Karpas-422 (cell line): ENCODE data around the gene SCYGR6. TPM values are rescaled to one million over a fixed set of nuclear protein-coding genes. Genes with fewer than 3 reads are reported as not detected.
"Not testable (repeated sequence)": the region's sequence is repeated elsewhere in the genome, so short reads cannot be mapped to it uniquely, and the experiment has no call there.

Source experiments
- DNase-seq: peaks from one replicate; pipeline ENCODE4 v3.0.0-alpha.2; 2015
- H2AFZ ChIP-seq: fragments of 200-600 bp; sonication (generic); 2 replicates; pipeline ENCODE4 v1.6.1; 2014; ENCODE audit warnings: antibody characterized with exemption, low read length, mixed read lengths
- H3K27ac ChIP-seq: fragments of 200-600 bp; sonication (generic); 2 replicates; pipeline ENCODE4 v1.5.1; 2014; ENCODE audit warnings: mild to moderate bottlenecking, low read length, moderate library complexity
- H3K27me3 ChIP-seq: fragments of 200-600 bp; sonication (generic); 2 replicates; pipeline ENCODE4 v1.6.1; 2014; ENCODE audit warnings: low read length, mixed read lengths
- H3K36me3 ChIP-seq: fragments of 200-600 bp; sonication (generic); 2 replicates; pipeline ENCODE4 v1.6.1; 2014; ENCODE audit warnings: low read length, mixed read lengths; ENCODE audit not compliant: insufficient read depth
- H3K4me1 ChIP-seq: fragments of 200-600 bp; sonication (generic); 2 replicates; pipeline ENCODE4 v1.6.1; 2014; ENCODE audit warnings: mild to moderate bottlenecking, low read length, mixed read lengths
- H3K4me2 ChIP-seq: fragments of 200-600 bp; sonication (generic); 2 replicates; pipeline ENCODE4 v1.6.1; 2014; ENCODE audit warnings: low read length, low read depth, mild to moderate bottlenecking; ENCODE audit not compliant: poor library complexity, severe bottlenecking
- H3K4me3 ChIP-seq: fragments of 200-600 bp; sonication (generic); 2 replicates; pipeline ENCODE4 v1.5.1; 2014; ENCODE audit warnings: mild to moderate bottlenecking, antibody characterized with exemption, low read length, mixed read lengths
- H3K79me2 ChIP-seq: fragments of 200-600 bp; sonication (generic); 2 replicates; pipeline ENCODE4 v1.6.1; 2014; ENCODE audit warnings: mild to moderate bottlenecking, low read length, mixed read lengths
- H3K9ac ChIP-seq: fragments of 200-600 bp; sonication (generic); 2 replicates; pipeline ENCODE4 v1.6.0; 2014; ENCODE audit warnings: low read length
- H3K9me2 ChIP-seq: fragments of 200-600 bp; sonication (generic), shearing (Covaris generic); replicated peaks from 2 replicates; pipeline ENCODE4 v1.6.0; 2014; ENCODE audit warnings: mild to moderate bottlenecking, low read length, moderate library complexity; ENCODE audit not compliant: insufficient read depth
- H3K9me3 ChIP-seq: fragments of 300-700, 200-600 bp; sonication (generic); 2 replicates; pipeline ENCODE4 v1.6.1; 2014; ENCODE audit warnings: low read length, mixed read lengths
- H4K20me1 ChIP-seq: fragments of 200-600 bp; sonication (generic); 2 replicates; pipeline ENCODE4 v1.6.1; 2014; ENCODE audit warnings: mild to moderate bottlenecking, antibody characterized with exemption, low read length, low read depth; ENCODE audit not compliant: insufficient read depth
- total RNA-seq: library from RNA; depleted of rRNA; stranded (reverse); fragments of >200 nt; shearing (Covaris generic); gene quantifications from 2 replicates; pipeline ENCODE4 v1.2.3, GENCODE V29; 2014; ENCODE audit warnings: low replicate concordance

SCYGR6 gene
- total RNA-seq, 1 experiment from 2014 or later, result not detected

DNA sequence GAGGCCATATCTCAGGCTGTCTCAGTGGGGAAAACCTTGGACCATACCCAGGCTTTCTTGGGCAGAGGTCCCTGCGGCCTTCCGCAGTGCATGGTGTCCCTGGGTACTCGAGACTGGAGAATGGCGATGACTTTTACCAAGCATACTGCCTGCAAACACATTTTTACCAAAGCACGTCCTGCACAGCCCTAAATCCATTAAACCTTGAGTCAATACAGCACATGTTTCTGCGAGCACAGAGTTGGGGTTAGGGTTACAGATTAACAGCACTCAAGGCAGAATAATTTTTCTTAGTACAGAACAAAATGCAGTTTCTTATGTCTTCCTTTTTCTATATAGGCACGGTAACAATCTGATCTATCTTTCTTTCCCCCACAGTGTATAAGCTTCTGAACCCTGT, 1.7 kb downstream of the SCYGR6 start:
- not testable (repeated sequence) for H3K9me3 ChIP-seq, H3K36me3 ChIP-seq, H3K9ac ChIP-seq, DNase-seq, H3K4me2 ChIP-seq, H3K27me3 ChIP-seq, H3K4me3 ChIP-seq, H4K20me1 ChIP-seq, H3K4me1 ChIP-seq, H2AFZ ChIP-seq, H3K9me2 ChIP-seq, H3K27ac ChIP-seq, H3K79me2 ChIP-seq

DNA sequence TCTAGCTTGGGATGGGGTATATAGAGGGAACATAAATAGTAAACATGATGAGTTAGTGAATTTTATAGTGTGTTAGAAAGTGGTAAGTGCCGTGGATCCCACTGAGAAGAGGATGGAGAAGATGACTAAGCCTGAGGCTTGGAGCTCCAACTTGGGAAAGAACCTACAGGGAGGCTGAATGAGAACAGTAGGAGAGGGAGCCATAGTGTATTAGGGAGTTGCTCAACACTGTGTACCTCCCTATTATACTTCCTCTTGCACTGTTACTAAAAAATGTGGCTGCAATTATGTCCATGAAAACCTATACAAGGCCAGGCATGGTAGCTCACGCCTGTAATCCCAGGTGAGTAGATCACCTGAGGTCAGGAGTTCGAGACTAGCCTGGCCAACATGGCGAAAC, 3.9 kb downstream of the SCYGR6 start:
- Histone ChIP-seq H3K36me3 (no peaks in the 10 kb centered on the region), H3K9me3 (no peaks in the 10 kb centered on the region), H3K79me2 (no peaks in the 10 kb centered on the region), H4K20me1 (no peaks in the 10 kb centered on the region), H3K27ac (no peak overlapping the region), H3K9ac (no peak overlapping the region), H3K9me2 (no peaks in the 10 kb centered on the region), H3K4me2 (no peak overlapping the region), H2AFZ (no peak overlapping the region), H3K27me3 (no peaks in the 10 kb centered on the region), H3K4me1 (no peaks in the 10 kb centered on the region), H3K4me3 (no peak overlapping the region)
- DNase-seq, result no peak

DNA sequence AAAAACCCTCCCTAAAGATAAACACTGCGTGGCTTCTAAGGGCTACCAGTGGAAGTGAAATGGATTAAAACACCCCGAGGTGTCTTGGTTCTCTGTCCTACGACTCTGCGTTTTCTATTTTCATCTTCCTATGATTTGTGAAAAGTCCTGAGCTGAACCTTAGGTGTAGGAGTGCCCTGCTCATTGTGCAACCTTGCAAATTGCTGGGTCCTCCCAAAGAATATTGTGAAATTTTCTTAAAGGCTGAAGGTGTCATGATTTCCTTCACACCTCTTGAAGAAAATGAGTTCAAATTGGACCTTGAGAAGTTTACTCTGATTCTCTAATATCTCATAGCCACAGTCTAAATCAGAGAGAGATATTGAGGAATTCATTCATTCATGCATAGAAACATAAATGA, 4.9 kb downstream of the SCYGR6 start:
- Histone ChIP-seq H3K9me2 (no peaks in the 10 kb centered on the region), H3K27ac (no peak overlapping the region), H4K20me1 (no peaks in the 10 kb centered on the region), H3K4me2 (no peak overlapping the region), H3K4me3 (no peak overlapping the region), H3K79me2 (no peaks in the 10 kb centered on the region), H3K4me1 (no peaks in the 10 kb centered on the region), H3K36me3 (no peaks in the 10 kb centered on the region), H2AFZ (no peak overlapping the region), H3K27me3 (no peaks in the 10 kb centered on the region), H3K9ac (no peak overlapping the region), H3K9me3 (no peaks in the 10 kb centered on the region)
- no peak for DNase-seq

DNA sequence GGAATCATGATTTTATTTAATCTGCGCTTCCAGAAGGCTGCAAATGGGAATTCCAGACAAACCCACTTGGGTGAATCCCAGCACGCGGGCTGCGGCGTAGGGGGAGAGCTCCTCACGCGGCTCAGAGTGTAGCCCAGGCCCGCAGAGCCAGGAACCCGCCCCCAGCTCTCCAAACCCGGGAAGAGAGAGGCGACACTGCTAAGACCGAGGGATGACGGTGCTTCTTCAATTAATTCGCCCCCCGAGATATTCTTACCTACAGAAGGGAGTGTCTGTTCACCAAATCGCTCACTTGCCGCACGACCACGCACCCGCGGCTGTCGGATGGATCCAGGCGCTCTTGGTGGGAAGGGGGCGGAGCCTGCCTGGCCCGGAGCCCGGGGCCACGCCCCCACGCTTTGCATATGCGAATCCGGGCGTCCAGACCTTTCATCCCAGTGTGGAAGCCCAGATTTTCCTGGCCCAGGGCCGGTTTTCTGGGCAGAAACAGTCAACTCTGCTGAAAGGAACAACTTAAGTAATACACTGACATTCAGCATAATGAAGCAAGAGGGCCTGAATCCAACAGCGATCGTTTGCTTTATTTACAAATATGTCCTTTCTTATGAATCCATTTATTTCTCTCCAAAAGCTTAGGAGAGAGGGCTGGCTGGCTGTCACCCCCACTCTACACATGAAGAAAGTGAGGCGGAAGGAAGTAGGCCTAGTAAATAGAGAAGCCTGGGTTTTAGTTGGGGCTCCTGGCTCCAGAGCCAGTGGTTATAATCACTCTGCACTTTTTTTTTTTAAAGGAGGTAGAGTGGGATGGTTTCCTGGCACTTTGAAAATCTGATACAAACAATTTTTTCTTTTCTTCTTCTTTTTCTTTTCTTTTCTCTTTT, 6.6 kb downstream of the SCYGR6 start, which contains the start of gene SLC19A3:
Gene SLC19A3, minus strand, starts transcription at position 342 of the 881 bp plus-strand sequence. CDS start 15,710 bp downstream, outside the sequence.
- Histone ChIP-seq H3K36me3 (no peaks in the 10 kb centered on the region), H3K4me2 (no peak within 1 kb of the TSS), H3K27me3 (no peaks in the 10 kb centered on the region), H4K20me1 (no peaks in the 10 kb centered on the region), H3K9me2 (no peaks in the 10 kb centered on the region), H3K9me3 (no peaks in the 10 kb centered on the region), H3K27ac (no peak within 1 kb of the TSS), H3K4me1 (no peaks in the 10 kb centered on the region), H3K79me2 (no peaks in the 10 kb centered on the region), H3K4me3 (no peak within 1 kb of the TSS), H2AFZ (no peak within 1 kb of the TSS), H3K9ac (no peak within 1 kb of the TSS)
- no peak for DNase-seq

DNA sequence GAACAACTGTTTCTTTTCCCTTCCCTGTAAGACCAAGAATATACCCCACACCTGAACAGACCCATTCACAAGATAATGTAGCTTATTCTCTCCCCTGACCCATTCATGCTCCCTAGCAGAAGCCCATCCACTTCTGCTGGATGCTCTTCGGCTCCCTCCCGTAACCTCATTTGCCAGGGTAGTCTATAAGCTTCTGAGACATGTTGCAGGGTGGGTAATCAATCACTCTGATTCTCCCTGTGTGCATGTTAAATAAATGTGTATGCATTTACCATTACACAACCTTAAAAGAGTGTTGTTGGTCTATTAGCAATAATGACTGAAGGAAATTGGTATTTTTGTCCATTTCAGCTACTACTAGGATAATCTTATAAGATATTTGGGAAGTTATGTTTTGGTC, 8.1 kb downstream of the SCYGR6 start:
- Histone ChIP-seq H3K9me3 (no peaks in the 10 kb centered on the region), H3K79me2 (no peaks in the 10 kb centered on the region), H3K9ac (no peak overlapping the region), H3K27me3 (no peaks in the 10 kb centered on the region), H3K4me3 (no peak overlapping the region), H3K4me1 (no peaks in the 10 kb centered on the region), H4K20me1 (no peaks in the 10 kb centered on the region), H3K27ac (no peak overlapping the region), H3K4me2 (no peak overlapping the region), H2AFZ (no peak overlapping the region), H3K36me3 (no peaks in the 10 kb centered on the region), H3K9me2 (no peaks in the 10 kb centered on the region)
- no peak for DNase-seq

DNA sequence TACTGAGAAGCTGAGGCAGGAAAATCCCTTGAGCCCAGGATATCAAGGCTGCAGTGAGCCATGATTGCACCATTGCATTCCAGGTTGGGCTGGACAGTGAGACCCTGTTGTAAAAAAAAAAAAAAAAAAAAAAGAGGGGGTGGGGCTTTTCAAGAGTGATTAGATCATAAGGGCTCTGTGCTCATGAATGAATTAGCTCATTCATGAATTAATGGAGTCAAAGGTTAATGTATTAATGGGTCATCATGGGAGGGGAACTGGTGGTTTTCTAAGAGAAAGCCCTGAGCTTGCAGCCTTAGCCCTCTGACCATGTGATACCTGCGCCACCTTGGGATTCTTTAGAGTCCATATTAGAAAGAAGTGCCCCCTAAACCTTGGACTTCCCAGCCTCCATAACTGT, 11.3 kb downstream of the SCYGR6 start:
- no peaks in the 10 kb centered on the region for H3K36me3 ChIP-seq
- H4K20me1 ChIP-seq, result no peaks in the 10 kb centered on the region
- H3K9me3 ChIP-seq, result no peaks in the 10 kb centered on the region
- H3K9me2 ChIP-seq, result no peaks in the 10 kb centered on the region
- no peaks in the 10 kb centered on the region for H3K4me1 ChIP-seq
- H3K27ac ChIP-seq, result no peak overlapping the region
- H3K9ac ChIP-seq, result no peak overlapping the region
- H3K4me3 ChIP-seq, result no peak overlapping the region
- no peak overlapping the region for H2AFZ ChIP-seq
- H3K4me2 ChIP-seq, result no peak overlapping the region
- H3K27me3 ChIP-seq, result no peaks in the 10 kb centered on the region
- H3K79me2 ChIP-seq, result no peaks in the 10 kb centered on the region
- DNase-seq, result no peak

DNA sequence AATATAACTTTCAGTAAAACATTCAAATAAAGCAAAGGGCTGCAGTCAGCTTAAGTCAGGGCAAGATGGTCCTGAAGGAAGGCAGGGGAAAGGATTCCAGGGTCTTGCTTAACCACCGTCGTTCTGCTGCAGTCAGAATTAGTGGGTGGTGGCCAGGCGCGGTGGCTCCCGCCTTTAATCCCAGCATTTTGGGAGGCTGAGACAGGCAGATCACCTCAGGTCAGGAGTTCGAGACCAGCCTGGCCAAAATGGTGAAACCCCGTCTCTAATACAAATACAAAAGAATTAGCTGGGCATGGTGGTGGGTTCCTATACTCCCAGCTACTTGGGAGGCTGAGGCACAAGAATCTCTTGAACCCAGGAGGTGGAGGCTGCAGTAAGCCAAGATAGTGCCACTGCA, 13.6 kb downstream of the SCYGR6 start:
- H3K79me2 ChIP-seq, result no peaks in the 10 kb centered on the region
- H3K9me3 ChIP-seq, result no peaks in the 10 kb centered on the region
- no peaks in the 10 kb centered on the region for H4K20me1 ChIP-seq
- no peak overlapping the region for H3K9ac ChIP-seq
- H3K4me3 ChIP-seq, result no peak overlapping the region
- H3K4me1 ChIP-seq, result no peaks in the 10 kb centered on the region
- H3K27me3 ChIP-seq, result no peaks in the 10 kb centered on the region
- no peak overlapping the region for H3K27ac ChIP-seq
- H2AFZ ChIP-seq, result no peak overlapping the region
- H3K36me3 ChIP-seq, result no peaks in the 10 kb centered on the region
- DNase-seq, result no peak
- H3K9me2 ChIP-seq, result no peaks in the 10 kb centered on the region
- H3K4me2 ChIP-seq, result no peak overlapping the region

DNA sequence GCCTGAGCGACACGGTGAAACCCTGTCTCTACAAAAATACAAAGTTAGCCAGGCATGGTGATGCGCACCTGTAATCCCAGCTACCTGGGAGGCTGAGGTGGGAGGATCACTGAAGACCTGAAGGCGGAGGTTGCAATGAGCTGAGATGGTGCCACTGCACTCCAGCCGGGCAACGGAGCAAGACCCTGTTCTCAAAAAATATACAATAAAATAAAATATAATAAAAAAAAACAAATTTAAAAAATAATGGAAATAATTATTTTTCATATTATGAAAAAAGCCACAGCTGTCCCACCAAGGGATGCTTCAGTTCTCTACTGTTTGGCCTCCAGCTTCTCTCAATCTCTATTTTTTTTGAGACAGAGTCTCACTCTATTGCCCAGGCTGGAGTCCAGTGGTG, 17.2 kb downstream of the SCYGR6 start:
- no peaks in the 10 kb centered on the region for H3K79me2 ChIP-seq
- H4K20me1 ChIP-seq, result no peaks in the 10 kb centered on the region
- no peak overlapping the region for H3K9ac ChIP-seq
- H3K4me2 ChIP-seq, result no peak overlapping the region
- H3K27ac ChIP-seq, result no peak overlapping the region
- no peak for DNase-seq
- H3K9me3 ChIP-seq, result no peaks in the 10 kb centered on the region
- no peaks in the 10 kb centered on the region for H3K9me2 ChIP-seq
- H3K4me3 ChIP-seq, result no peak overlapping the region
- no peaks in the 10 kb centered on the region for H3K27me3 ChIP-seq
- H2AFZ ChIP-seq, result no peak overlapping the region
- H3K36me3 ChIP-seq, result no peaks in the 10 kb centered on the region
- no peaks in the 10 kb centered on the region for H3K4me1 ChIP-seq
